ENCODE measurements around the gene SLC44A1.

Gene SLC44A1

GRCh38 chr9:105281272-105281671, 36.8 kb downstream of the SLC44A1 start:
- no peak overlapping the region for H3K27ac ChIP-seq
- no peak for TF ChIP-seq ZFX (IDR thresholded peaks at IDR 0.05; ENCODE audit: borderline replicate concordance)
- TF ChIP-seq CTCF (IDR thresholded peaks at IDR 0.05): no peak

- TF ChIP-seq ZFX (IDR thresholded peaks at IDR 0.05; ENCODE audit: borderline replicate concordance) (no peak), CTCF (IDR thresholded peaks at IDR 0.05) (no peak)
These were observed 37.5 kb downstream of the SLC44A1 start for GRCh38 chr9:105281926-105282325.

GRCh38 chr9:105282870-105283621, 38.6 kb downstream of the SLC44A1 start:
- H3K27ac ChIP-seq: no peak overlapping the region
- TF ChIP-seq CTCF (IDR thresholded peaks at IDR 0.05) (no peak), ZFX (IDR thresholded peaks at IDR 0.05; ENCODE audit: borderline replicate concordance) (no peak)

More at GRCh38 chr9:105281926-105282325, 37.5 kb downstream of the SLC44A1 start:
- H3K27ac ChIP-seq: no peak overlapping the region

GRCh38 chr9:105283795-105284194, 39.3 kb downstream of the SLC44A1 start:
- TF ChIP-seq ZFX (IDR thresholded peaks at IDR 0.05; ENCODE audit: borderline replicate concordance) (no peak), CTCF (IDR thresholded peaks at IDR 0.05) (no peak)
- no peak overlapping the region for H3K27ac ChIP-seq

GRCh38 chr9:105284463-105284862, 40.0 kb downstream of the SLC44A1 start:
- TF ChIP-seq ZFX (IDR thresholded peaks at IDR 0.05; ENCODE audit: borderline replicate concordance) (no peak), CTCF (IDR thresholded peaks at IDR 0.05) (no peak)

GRCh38 chr9:105286098-105286497, 41.6 kb downstream of the SLC44A1 start:
- no peak overlapping the region for H3K27ac ChIP-seq
- TF ChIP-seq ZFX (IDR thresholded peaks at IDR 0.05; ENCODE audit: borderline replicate concordance) (no peak), CTCF (IDR thresholded peaks at IDR 0.05) (no peak)

More at GRCh38 chr9:105284463-105284862, 40.0 kb downstream of the SLC44A1 start:
- H3K27ac ChIP-seq: no peak overlapping the region

GRCh38 chr9:105289305-105289704, 44.9 kb downstream of the SLC44A1 start:
- no peak for TF ChIP-seq CTCF (IDR thresholded peaks at IDR 0.05)
- no peak for TF ChIP-seq ZFX (IDR thresholded peaks at IDR 0.05; ENCODE audit: borderline replicate concordance)
- H3K27ac ChIP-seq: no peak overlapping the region
